NOMO-1 treated with dmso at 0.1 percent for 144 hours (cell line): ENCODE results near the gene HS2ST1.

ENCODE experiments used
- DNase-seq: peaks from one replicate; lab custom pipeline; 2025; ENCODE audit not compliant: unreplicated experiment; lab: John Stamatoyannopoulos, UW

Gene HS2ST1

DNA sequence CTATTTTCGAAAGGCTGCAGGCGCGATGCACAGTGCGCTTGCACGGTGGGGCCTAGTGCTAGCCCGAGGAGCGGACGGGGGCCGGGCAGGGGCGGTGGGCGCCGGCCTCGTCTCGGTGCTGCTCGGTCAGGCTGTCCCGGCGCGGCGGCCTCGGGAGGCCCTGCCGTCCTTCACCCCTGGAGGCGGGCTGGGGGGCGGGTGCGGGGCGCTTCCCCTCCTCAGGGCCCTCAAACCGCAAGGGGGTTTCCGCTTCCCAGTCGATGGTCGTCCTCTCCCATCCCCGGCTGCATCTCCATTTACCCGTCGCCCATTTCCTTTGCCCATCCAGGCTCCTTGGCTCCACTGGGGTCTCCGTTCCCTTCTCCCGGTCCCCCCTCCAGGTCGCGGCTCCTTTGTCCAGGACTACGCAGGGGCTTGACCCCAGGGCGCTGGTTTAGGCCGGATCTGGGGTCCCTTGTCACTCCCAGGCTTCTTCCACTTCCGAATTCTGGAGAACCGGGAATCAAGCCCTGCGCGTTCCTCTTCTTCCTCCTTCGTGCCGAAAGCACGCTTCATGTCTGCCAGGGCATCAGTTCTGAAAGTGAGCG is 217.9 kb downstream of the HS2ST1 start:
- no peak for DNase-seq

DNA sequence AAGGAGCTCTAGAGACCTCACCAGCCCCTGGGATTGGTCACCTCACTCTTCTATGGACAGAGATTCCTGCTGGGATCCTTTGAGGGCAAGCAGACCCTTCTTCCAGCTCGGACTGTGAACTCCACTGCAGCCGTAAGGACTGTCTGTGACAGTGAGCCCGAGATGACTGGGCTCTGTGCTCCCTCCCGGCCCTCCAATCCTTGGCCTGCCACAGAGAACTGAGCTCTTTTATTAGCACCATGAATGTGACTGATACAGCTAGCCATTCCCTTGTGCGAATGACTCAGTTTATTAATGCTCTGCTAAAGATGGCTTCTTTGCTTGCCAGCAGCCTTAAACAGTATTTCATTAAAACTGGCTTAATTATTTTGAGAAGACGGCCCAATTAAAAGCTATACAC is 219.6 kb downstream of the HS2ST1 start:
- no peak for DNase-seq

DNA sequence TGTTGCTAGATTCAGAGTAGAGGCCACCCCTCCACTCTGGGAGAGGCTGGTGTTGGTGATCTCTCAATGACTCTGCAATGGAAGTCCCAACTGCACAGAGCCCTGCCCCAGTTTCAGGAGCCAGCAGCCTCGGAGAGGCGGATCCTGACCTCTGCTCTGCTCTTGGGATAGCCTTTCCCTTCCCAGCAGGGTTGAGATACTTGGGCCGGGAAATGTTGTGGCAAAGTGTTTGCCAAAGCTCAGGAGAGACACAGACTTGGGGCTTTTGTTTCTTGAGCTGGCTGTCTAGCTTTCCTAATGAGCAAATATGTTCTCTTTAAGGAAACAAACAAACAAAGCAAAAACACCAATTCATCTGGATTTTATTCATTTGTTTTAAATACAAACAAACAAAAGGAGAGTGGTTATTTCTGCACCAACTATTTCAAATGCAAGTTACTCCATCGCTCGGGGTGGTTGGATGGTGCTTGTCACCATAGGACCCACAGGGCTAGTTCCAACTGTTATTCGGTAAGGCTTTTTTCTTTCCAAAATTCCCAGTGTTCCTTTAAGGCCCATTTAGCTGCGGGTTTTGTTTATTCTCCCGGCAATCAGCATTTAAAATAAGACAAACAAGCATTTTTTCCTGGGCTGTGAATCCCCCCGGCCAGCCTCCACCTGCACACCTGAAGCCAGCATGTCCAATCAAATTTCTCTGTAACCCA is 220.3 kb downstream of the HS2ST1 start:
- DNase-seq: no peak

DNA sequence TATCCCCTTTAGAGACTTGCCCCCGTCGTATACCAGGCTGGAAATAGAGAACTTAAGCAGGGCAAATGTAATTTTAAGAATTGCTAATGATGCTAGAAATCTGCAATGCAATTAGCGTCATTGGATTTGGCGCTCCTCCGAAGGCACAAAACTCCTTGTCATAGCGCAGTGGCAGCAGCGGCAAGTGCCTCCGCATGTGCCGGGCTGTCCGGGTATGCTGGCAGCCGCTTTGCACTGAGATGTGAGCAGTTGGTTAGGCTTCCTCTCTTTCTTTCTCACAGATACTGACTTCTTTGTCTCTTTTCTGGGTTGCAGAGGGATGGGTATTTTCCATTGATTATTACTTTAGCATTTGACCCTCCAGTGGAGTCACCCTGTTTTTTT is 220.9 kb downstream of the HS2ST1 start:
- DNase-seq: no peak

DNA sequence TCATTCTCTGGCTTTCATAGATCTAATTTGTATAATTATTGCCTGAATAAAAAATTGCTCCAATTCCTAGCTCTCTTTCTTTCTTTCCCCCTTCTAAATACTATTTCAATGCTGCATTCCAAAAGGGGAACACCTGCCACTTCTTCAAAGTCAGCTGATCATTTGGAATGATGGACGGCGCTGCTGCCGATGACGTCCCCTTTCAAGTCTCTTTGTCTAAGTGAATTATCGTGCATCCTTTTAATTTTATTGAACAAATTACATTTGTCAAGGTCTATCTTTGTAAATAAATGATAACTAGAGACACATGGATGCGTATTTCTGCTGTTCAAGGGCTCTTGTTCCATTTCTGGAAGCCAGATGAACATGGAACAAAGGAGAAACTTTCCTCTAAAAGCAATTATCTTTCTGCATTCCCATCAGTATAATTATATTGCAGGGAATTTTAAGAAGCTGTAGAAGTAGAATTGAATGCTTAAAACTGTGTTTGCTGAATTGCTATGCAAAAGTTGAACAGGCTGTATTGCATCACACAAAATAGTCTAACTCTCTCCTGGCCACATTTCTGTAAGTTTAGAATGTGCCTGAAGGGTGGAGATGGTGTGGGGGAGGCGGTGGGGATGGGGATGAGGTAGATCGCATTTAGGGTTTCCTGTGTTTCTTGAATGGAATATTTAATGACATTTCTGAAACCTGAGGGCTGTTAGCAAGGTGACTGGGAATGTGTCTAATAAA is 222.3 kb downstream of the HS2ST1 start:
- DNase-seq: no peak

DNA sequence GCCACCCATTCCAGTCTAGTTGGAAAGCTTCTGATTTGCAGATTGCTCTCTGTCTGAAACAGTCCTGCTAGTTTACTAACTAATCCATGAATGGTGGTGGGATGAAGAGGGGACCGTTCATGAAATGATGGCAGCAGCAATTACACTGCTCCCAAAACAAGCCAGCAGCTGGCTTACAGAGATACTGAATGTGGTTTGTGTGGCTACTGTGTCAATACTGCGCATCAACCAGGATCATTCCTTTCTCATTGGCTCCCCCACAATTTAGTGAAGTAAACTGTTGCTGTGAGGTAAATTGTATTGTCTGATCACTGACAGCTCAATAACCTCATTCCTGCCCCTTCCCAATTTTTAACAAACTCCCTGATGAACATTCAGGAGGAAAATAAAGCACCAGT is 222.9 kb downstream of the HS2ST1 start:
- no peak for DNase-seq

DNA sequence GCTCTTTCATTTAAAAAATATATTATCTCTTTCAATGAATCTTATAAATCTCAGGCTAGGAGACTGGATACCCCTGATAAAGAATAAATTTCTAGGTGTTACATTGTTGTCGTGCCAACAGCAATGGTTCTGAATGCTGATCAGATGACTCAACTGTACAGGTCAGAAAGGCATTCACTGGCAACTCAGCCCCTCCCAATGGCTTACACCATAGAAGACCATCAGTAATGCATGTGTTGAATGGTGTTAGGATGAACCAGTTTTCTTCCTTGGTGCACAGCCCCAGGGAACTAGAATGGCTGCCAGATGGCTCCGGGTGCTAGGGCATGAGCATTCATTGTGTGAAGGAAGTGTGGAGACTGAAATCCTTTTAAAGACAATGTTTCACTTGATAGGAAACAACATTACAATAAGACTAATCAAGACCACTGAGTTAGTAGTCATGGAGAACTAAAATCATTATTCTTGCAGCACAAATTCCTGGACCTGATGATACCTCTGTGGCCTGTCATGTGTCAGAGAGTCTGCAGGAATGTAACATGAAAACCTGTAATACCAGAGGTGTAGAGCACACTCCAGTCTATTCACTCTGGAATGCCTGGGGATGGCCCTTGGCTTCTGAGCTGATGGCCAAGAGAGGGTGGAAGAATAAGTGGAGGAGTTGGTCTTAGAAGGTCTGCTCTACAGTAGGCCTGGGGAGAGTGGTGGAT is 226.6 kb downstream of the HS2ST1 start:
- no peak for DNase-seq

DNA sequence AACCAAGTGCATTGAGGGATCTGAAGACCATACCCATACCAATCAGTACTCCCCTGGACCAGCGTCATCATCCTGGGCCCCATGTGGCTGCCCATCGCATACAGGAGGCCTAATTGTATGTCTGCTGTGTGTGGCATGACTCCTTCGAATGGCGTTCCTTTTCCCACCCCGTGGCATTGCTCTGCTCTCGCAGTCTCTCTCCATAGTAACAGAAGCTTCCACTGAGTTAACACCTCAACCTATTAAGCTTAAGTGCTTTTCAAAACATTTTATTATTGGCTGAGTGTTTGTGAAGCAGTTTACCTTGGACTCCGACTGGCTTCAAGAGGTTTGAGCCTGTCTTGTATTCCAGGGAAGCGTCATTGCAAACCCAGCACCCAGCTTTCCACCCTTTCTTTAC is 227.1 kb downstream of the HS2ST1 start:
- DNase-seq: no peak

DNA sequence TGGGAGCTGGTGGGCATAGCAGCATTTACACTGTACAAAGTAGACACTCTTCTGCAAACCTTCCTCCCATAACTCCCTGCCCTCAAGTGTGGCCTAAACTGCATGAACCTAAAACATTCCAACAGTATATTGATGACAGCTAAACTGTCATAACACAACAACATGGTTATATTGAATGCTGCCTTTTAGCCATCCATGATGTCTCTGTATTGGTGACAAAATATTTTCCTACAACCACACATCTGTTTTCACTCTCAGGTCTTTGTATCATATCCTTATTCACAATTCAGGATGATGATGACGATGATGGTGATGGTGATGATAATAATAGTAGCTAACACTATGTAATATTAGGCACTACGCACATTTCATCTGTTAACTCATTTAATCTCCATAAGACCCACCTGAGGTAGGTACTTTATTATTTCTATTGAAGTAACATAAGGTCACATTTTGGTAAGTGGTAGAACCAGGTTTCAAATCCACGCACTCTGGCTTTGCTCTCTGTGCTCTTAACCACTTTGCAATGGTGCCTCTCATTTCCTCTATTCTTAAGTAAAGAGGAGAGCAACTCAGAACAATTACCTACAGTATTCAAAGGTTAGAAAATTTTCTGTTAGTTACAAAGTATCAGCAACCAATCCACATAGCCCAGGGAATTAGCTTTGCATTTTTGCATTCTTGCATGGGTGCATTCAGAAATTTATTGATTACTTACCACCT is 229.1 kb downstream of the HS2ST1 start:
- no peak for DNase-seq

DNA sequence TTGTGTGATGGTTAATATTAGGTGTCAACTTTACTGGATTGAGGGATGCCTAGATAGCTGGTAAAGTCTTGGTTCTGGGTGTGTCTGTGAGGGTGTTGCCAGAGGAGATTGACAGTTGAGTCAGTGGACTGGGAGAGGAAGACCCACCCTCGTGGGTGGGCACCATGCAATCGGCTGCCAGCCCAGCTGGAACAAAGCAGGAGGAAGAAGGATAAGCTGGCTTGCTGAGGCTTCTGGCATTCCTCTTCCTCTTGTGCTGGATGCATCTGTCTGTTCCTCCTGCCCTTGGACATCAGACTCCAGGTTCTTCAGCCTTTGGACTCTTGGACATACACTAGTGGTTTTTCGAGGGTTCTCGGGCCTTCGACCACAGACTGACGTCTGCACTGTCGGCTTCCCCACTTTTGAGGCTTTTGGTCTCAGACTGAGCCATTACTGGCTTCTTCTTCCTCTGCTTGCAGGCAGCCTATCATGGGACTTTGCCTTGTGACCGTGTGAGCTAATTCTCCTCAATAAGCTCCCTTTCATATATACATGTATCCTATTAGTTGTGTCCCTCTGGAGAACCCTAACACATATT is 230.0 kb downstream of the HS2ST1 start:
- no peak for DNase-seq

DNA sequence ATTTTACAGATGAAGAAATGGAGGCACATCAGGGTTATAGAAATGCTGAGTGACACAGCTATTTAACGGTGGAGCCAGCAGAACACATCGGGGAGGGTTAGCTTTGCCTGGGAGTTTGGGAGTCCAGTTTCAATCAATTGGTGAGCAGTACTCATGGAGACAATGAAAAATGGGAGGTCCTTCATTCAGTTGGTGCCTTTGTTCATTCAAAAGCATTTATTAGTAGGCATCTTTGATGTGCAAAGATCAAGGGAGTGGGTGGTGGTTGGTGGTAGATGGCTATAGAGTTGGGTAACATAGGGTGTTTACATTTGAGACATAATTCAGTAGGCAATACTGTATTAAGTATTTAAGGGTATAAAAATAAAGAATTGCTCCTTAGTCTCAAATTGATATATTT is 230.5 kb downstream of the HS2ST1 start:
- DNase-seq: no peak

DNA sequence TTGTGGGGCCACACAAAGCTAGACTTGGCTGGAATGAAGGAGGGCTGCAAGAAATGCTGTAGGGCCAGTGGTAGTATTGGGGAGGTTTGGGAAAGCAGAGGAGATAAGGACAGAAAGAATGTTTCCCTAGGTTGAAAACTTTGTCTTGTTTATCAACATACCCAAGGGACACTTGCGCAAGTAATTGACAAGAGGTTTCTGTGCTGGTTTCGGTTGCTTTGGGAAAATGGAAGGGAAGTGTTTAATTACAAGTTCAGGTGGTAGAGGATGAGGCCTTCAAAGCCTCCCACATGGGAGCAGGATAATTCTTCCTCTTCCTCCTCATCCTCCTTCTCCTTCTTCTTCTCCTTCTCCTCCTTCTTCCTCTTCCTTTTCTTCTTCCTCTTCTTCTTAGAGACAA is 232.1 kb downstream of the HS2ST1 start:
- no peak for DNase-seq

DNA sequence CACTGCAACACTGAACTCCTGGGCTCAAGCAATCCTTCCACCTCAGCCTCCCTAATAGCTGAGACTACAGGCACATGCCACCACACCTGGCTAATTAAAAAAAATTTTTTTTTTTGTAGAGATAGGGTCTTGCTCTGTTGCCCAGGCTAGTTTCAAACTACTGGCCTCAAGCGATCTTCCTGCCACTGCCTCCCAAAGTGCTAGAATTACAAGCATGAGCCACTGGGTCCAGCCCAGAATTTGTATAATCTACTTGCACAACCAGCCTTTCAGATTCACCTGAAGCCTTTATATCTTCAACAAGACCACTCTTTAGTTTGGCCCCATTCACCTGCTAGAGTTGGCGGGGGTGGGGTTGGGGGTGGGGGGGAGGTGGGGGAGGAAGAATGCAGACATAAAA is 232.6 kb downstream of the HS2ST1 start:
- no peak for DNase-seq

DNA sequence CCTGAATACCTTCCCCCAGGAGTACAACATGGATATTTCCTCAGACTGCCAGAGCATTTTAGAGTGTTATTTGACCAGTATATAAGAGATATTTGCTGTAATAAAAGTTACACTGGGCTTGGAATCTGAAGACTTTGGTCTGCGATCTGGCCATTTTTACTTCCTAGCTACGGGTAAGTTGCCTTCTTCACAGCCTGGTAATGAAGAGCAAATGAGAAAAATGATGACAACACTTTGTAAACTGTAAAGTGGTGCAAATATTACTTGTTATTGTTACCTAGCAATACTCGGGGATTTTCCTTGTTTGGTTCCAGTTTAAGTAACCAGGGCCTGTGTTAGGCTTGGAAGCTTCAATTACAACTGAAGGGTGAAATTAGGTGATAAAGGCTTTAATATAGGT is 233.4 kb downstream of the HS2ST1 start:
- no peak for DNase-seq

DNA sequence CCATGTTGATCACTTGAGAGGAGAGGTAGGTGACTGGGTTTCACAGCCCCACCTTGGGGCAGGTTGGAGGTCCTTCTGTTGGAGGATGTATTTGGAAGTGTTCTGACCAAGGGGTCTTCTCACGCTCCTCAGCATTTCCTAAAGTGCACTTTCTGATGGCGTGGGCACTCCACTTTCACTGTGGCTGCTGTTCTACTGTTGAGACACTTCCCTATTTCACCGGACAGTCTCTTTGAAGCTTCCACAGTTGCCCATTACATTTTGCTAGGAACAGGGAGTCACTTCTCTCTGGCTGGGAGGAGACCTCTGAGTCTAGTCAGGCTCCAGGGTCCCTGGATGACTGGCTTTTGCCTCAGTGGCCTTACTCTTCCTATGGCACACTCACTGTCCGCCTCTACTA is 234.2 kb downstream of the HS2ST1 start:
- DNase-seq: peak; percentile 19

DNA sequence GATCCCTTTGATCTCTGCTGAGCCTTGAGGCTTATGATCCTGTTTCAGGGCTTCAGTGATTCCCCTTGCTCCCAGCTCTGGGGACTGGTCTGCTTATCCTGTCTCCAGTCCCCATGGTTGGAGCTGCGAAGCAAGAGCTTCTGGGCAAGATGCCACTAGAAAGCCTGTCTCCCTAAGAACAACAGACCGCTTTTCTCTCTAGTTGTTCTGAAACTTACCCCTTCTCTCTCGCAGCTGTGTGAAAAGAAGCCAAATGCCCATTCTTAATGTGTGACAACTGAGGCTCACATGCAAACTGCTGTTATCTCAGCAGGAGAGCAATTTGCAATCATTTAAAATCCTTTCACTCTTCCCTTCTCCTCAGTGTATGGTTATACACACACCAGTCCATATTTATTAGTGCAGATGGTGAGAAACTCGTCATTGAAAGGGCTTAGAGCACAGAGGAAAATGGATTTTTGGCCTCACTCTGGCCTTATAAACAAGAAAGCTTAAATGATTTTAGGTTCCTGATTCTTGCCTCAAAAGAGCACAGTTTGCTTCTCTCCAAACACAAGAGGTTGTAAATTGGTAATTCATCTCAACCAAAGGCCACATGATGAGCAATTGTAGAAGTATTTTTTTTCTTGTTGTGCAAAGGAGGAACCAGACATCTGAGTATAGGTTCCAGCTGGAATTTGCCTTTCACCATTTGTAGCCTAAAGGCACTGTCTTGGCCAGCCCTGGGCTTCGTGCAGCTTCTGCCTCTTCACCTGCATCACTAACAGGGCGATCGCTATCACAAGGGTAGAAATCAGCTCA is 235.0 kb downstream of the HS2ST1 start:
- DNase-seq: peak; percentile 9

DNA sequence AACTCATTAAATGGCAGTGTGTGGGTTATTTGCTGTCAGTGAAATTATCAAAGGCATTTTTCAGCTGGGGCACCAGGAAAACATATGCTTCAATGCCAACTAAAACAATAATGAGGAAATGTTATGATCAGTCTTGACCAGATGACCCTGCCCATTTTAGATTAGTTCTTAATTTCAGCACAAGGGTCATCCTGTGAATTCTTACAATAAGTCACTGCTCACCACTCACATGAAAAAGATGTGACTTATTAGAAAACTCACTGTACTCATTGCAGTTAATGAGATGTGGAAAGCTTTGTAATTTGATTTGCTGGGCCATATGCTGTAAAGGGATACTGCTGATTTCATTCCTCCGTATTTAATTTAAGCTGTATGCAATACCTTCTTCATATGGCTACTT is 235.7 kb downstream of the HS2ST1 start:
- no peak for DNase-seq

DNA sequence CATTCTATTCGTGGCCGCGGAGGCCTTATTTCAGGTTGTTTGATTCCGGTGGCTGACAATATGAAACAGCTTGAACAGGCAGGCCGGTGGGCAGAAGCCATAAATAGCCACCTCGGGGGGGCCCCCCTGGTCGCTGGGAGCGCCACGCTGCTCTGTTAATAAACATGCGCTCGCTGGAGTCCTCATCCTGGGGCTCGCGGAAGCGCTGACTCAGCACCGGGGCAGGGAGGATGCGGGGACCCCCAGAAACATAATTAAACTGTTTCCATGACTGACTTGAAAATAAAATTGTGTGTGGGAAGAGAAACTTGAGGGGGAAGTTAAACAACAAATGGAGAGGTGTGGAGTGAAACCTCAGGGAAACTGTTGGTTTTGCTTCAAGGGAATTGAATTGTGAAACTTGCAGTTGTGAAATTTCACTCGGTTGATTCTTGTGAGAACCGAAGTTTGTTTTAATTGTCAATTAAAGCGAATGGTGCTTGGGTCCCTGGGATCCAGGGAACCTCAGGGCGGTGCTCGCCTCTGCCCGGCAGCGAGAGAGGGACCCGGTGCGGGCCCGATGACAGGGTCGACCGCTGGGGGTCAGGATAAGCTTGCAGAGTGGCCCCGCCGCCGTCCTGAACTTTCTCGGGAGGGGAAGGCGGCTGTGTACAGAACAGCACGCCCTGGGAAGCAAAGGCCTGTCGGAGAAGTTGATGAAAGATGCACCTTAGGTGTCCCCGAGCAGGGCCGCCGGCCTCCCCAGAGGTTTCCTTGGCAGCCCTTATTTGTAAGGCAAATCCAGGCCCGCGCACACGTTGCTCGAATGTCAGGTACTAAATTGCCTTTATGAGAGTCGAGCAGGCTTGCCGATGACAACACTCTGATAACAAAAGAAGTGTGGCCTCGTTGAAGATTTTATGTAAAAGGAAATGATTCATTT is 237.3 kb downstream of the HS2ST1 start:
- DNase-seq: peak; percentile 84

DNA sequence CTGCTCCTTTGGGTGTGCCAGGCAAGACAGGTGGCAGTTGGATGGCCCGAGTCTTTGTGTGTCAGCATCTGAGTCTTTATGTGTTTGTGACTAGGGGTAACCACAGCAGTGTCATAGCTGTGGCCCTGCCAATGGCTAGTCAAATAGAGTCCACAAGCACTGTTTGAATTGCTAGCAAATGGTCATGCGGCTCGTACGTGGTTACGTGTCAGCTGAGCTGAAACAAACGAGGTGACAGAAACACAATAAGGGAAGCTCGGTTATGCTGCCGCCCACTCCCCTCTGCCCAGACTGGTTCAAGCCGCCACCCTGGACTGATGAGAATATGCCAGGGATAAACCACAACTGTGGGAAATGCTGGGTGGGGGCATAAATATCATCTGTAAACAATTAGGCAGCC is 239.9 kb downstream of the HS2ST1 start:
- DNase-seq: no peak
